SK-N-SH (cell line): ENCODE measurements around the gene RNF157. TPM values are rescaled to one million over a fixed set of nuclear protein-coding genes. Genes with fewer than 3 reads are reported as not detected.
A peak's percentile ranks its signal among the peaks of the same experiment; 100 is the strongest.
"Not testable (repeated sequence)": the region's sequence is repeated elsewhere in the genome, so short reads cannot be mapped to it uniquely, and the experiment has no call there.

ENCODE experiments used
- CTCF ChIA-PET: fragments of 300-600, 350-600 bp; formaldehyde crosslinking; extraction: SDS; loops from one replicate; lab custom pipeline; 2021; lab: Yijun Ruan, JAX
- POLR2A ChIA-PET: fragments of 350-600 bp; sonication (Branson Sonifier 250); formaldehyde crosslinking; extraction: SDS; loops from one replicate; lab custom pipeline; 2020; ENCODE audit warnings: antibody characterized with exemption, inconsistent platforms; lab: Yijun Ruan, JAX
- DNase-seq: peaks from one replicate; pipeline ENCODE4 v3.0.0; 2012
- H2AFZ ChIP-seq: fragments of 200-600 bp; sonication (generic); 2 replicates; pipeline ENCODE4 v1.8.1; 2016; ENCODE audit warnings: antibody characterized with exemption, mild to moderate bottlenecking, low read depth
- H3F3A ChIP-seq: fragments of 200-600 bp; sonication (generic); replicated peaks from 2 replicates; pipeline ENCODE3; 2016; ENCODE audit warnings: antibody characterized with exemption, mild to moderate bottlenecking; ENCODE audit not compliant: insufficient read depth
- H3K27ac ChIP-seq, 2 experiments: fragments of 200-500 bp in 1 of 2; fragments of 200-600 bp in 1 of 2; sonication (Bioruptor generic) in 1 of 2; sonication (generic), shearing (Covaris generic) in 1 of 2; 2 replicates each; pipeline versions ENCODE4 v1.5.1 to v1.6.1; 2014 to 2016; ENCODE audit warnings: low read depth in 2 of 2, inconsistent platforms in 1 of 2, low read length in 1 of 2, mild to moderate bottlenecking in 1 of 2, mixed read lengths in 1 of 2
- H3K27me3 ChIP-seq: fragments of 200-600 bp; sonication (generic), shearing (Covaris generic); 2 replicates; pipeline ENCODE4 v1.6.1; 2016; ENCODE audit warnings: mixed run types; ENCODE audit not compliant: insufficient read depth
- H3K36me3 ChIP-seq, 2 experiments: fragments of 200-500 bp in 1 of 2; fragments of 200-600 bp in 1 of 2; sonication (Bioruptor generic) in 1 of 2; sonication (generic) in 1 of 2; replicated peaks in 1 of 2; 2 replicates each; pipeline versions ENCODE3 to v1.5.1; 2014 to 2016; ENCODE audit warnings: low read length in 1 of 2, mild to moderate bottlenecking in 1 of 2; ENCODE audit not compliant: insufficient read depth in 2 of 2, control insufficient read depth in 1 of 2
- H3K4me1 ChIP-seq, 2 experiments: fragments of 200-500 bp in 1 of 2; fragments of 200-600 bp in 1 of 2; sonication (Bioruptor generic) in 1 of 2; sonication (generic), shearing (Covaris generic) in 1 of 2; 2 replicates each; pipeline versions ENCODE4 v1.5.1 to v1.6.1; 2014 to 2016; ENCODE audit warnings: low read depth in 1 of 2, low read length in 1 of 2, mixed run types in 1 of 2; ENCODE audit not compliant: insufficient read depth in 2 of 2, control insufficient read depth in 1 of 2
- H3K4me2 ChIP-seq: fragments of 200-600 bp; sonication (generic), shearing (Covaris generic); 2 replicates; pipeline ENCODE4 v1.6.1; 2017; ENCODE audit warnings: mixed run types
- H3K4me3 ChIP-seq, 2 experiments: fragments of 200-500 bp in 1 of 2; fragments of 200-600 bp in 1 of 2; sonication (Bioruptor generic) in 1 of 2; sonication (generic), shearing (Covaris generic) in 1 of 2; 2 replicates each; pipeline versions ENCODE4 v1.5.1 to v1.8.1; 2014 to 2016; ENCODE audit warnings: low read depth in 2 of 2, inconsistent platforms in 1 of 2, low read length in 1 of 2, mild to moderate bottlenecking in 1 of 2, mixed read lengths in 1 of 2, moderate library complexity in 1 of 2
- H3K79me2 ChIP-seq: fragments of 200-600 bp; sonication (generic); 2 replicates; pipeline ENCODE4 v1.8.1; 2017; ENCODE audit warnings: mild to moderate bottlenecking; ENCODE audit not compliant: insufficient read depth
- H3K9ac ChIP-seq: fragments of 200-600 bp; sonication (generic); 2 replicates; pipeline ENCODE4 v1.6.1; 2017; ENCODE audit warnings: mixed run types
- H3K9me2 ChIP-seq: fragments of 200-600 bp; sonication (generic); 2 replicates; pipeline ENCODE4 v1.6.1; 2017; ENCODE audit warnings: mixed run types
- H3K9me3 ChIP-seq: fragments of 200-600 bp; sonication (generic); 2 replicates; pipeline ENCODE4 v1.6.1; 2017; ENCODE audit warnings: mixed run types, mild to moderate bottlenecking, moderate library complexity
- H4K20me1 ChIP-seq: fragments of 200-600 bp; sonication (generic); 2 replicates; pipeline ENCODE4 v1.6.1; 2017; ENCODE audit warnings: mild to moderate bottlenecking, mixed run types; ENCODE audit not compliant: insufficient read depth
- ELF1 ChIP-seq: IDR thresholded peaks from 2 replicates; pipeline ENCODE4 v1.4.0; 2012
- FOXJ3 ChIP-seq: sonication (generic); formaldehyde crosslinking; IDR thresholded peaks from 2 replicates; pipeline ENCODE4 v1.5.1; 2020; ENCODE audit warnings: mild to moderate bottlenecking, missing genetic modification reagents
- FOXM1 ChIP-seq: IDR thresholded peaks from 2 replicates; pipeline ENCODE4 v1.4.0; 2012; ENCODE audit warnings: low read depth, mild to moderate bottlenecking
- GATA2 ChIP-seq: sonication (generic); formaldehyde crosslinking; IDR thresholded peaks from 2 replicates; pipeline ENCODE4 v1.5.0; 2020; ENCODE audit warnings: mild to moderate bottlenecking, missing genetic modification reagents
- IRF3 ChIP-seq: fragments of 150-350 bp; IDR thresholded peaks from 2 replicates; pipeline ENCODE4 v1.6.1; 2016; ENCODE audit warnings: mild to moderate bottlenecking, low read depth, low read length
- MAX ChIP-seq: IDR thresholded peaks from 2 replicates; pipeline ENCODE4 v1.4.0; 2012; ENCODE audit warnings: low read depth
- NRF1 ChIP-seq: IDR thresholded peaks from 2 replicates; pipeline ENCODE4 v1.6.1; 2012; ENCODE audit warnings: low read depth, mild to moderate bottlenecking, low read length
- PBX3 ChIP-seq: IDR thresholded peaks from 2 replicates; pipeline ENCODE4; 2012
- POLR2AphosphoS5 ChIP-seq: IDR thresholded peaks from 2 replicates; pipeline ENCODE4 v1.6.1; 2012; ENCODE audit warnings: low read depth, low read length
- RCOR1 ChIP-seq: fragments of 150-350 bp; IDR thresholded peaks from 2 replicates; pipeline ENCODE4 v1.6.1; 2017; ENCODE audit warnings: antibody characterized with exemption, low read length
- RFX5 ChIP-seq: IDR thresholded peaks from 2 replicates; pipeline ENCODE4 v1.6.1; 2012; ENCODE audit warnings: mild to moderate bottlenecking, improper control_type of control experiment, low read length
- SMC3 ChIP-seq: IDR thresholded peaks from 2 replicates; pipeline ENCODE4 v1.6.1; 2012; ENCODE audit warnings: low read depth, low read length, improper control_type of control experiment
- TCF12 ChIP-seq: IDR thresholded peaks from 2 replicates; pipeline ENCODE4 v1.4.0; 2012
- USF1 ChIP-seq: IDR thresholded peaks from 2 replicates; pipeline ENCODE4 v1.4.0; 2012; ENCODE audit warnings: low read depth, borderline replicate concordance
- WGBS: methylation state at CpG from one replicate; pipeline ENCODE4 v1.1.6; 2017; ENCODE audit warnings: low lambda C conversion rate; 5-methylcytosine and 5-hydroxymethylcytosine counted together
- polyA plus RNA-seq, 3 experiments: library from polyadenylated mRNA; depleted of rRNA; stranded (reverse); fragments of >200 nt; gene quantifications; 2 replicates each; pipeline ENCODE4 v1.2.3, GENCODE V29; 2012
- TF ChIP-seq, protein P1 (sequence below): IDR thresholded peaks from 2 replicates; pipeline ENCODE4 v1.6.1; 2012; ENCODE audit warnings: mild to moderate bottlenecking, low read depth, low read length, moderate library complexity

RNF157 gene
- polyA plus RNA-seq, 1 of the 3 experiments (the other 2 are of a cell fraction): 5.2 TPM

DNA sequence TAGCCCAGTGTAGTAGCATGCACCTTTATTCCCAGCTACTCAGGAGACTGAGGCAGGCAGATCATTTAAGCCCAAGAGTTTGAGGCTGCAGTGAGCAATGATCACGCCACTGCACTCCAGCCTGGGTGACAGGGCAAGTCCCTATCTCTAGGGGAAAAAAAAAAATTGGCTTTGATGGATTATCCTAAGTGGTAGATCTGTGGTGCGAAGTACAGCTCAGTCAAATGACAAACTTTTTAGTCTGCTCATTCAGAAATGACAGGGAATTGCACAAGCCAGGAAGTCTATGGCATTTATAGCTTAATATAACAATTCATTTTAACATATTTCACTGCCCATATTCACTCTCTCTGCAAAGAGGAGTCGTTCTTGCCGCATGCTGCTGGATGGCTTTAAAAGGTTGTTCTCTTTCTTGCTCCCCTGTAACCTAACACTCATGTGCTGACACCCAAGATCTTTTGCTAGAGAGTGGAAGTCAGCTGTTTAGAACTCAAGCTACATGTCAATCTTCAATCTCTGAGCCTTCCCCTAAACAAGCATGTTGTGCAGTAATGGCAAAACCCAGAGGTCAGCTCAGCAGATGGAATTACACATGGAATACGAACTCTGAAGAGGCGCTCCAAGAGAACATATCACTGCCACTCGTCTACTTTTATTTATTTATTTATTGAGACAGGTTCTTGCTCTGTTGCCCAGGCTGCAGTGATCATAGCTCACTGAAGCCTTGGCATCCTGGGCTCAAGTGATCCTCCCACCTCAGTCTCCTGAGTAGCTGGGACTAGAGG is 32.8 kb downstream of the RNF157 start (continued):
- TF ChIP-seq GATA2 (CRISPR knock-in tag) (no peak), PBX3 (no peak), NRF1 (no peak), MAX (no peak), FOXM1 (no peak)

GRCh38 chr17:76205542-76206144 is 34.6 kb downstream of the RNF157 start:
- H3K9me3 ChIP-seq, H3K4me3 ChIP-seq, H3K27me3 ChIP-seq, H3F3A ChIP-seq, H3K9me2 ChIP-seq, H2AFZ ChIP-seq, H3K79me2 ChIP-seq, H3K4me2 ChIP-seq, H3K36me3 ChIP-seq, H3K27ac ChIP-seq, H3K9ac ChIP-seq, H4K20me1 ChIP-seq, DNase-seq: not testable (repeated sequence)
- peaks cover 6 to 11% of the 10 kb centered on the region in 2 experiments; a peak in 3 of 4 replicates for H3K4me1 ChIP-seq
- WGBS: 97% methylated on average over 9 of the region's 9 CpGs
- POLR2A ChIA-PET: interaction anchor here (0.5 kb wide), 1 partner anchor 1102 kb away, joined by 12 read pairs; no protein-coding TSS in a partner anchor
- CTCF ChIA-PET: interaction anchor here (0.8 to 2.9 kb wide), 5 partner anchors 11 to 74 kb away, joined by 3 to 18 read pairs (median 5); no protein-coding TSS in a partner anchor

DNA sequence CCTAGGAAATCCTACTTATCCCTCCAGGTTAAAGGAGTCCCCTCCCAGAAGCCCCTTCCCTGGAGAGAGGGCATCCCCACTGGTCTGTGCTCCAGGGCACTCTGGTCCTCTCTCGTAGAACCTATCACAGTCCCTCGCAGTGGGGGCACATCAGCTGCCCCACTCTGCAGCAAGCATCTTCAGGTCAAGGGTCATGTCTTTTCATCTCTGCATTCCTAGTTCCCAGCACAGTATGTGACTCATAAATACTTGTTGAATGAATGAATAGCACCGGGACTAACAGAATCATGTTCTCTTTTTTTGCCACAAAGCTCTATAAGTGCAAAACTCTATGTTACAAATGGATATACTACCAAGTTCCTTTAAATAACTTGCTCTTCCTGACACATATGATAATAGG is 36.0 kb downstream of the RNF157 start:
- ChIA-PET POLR2A (no interaction called here), CTCF (interaction anchor here (1.2 kb wide), 1 partner anchor 16 kb away, joined by 4 read pairs; no protein-coding TSS in a partner anchor)
- Histone ChIP-seq H3K4me1 (peaks cover 6 to 11% of the 10 kb centered on the region in 2 experiments; a peak in 3 of 4 replicates), H3K4me3 (peak overlapping the region in 1 of 2 experiments; percentile 4; a peak in 1 of 4 replicates), H3K4me2 (peak overlapping the region; percentile 35), H3K9me2 (no peaks in the 10 kb centered on the region), H3K9ac (no peak overlapping the region), H4K20me1 (no peaks in the 10 kb centered on the region), H2AFZ (peak overlapping the region; percentile 73; the same call in 1 of the 2 replicates), H3K36me3 (no peaks in the 10 kb centered on the region), H3K9me3 (no peaks in the 10 kb centered on the region), H3K27me3 (no peaks in the 10 kb centered on the region), H3F3A (peaks cover 9% of the 10 kb centered on the region), H3K27ac (peak overlapping the region in 1 of 2 experiments; percentile 64; a peak in 2 of 4 replicates), H3K79me2 (no peaks in the 10 kb centered on the region)
- no peak for DNase-seq
- WGBS: 43% methylated on average over 3 of the region's 3 CpGs
- TF ChIP-seq IRF3 (no peak), FOXJ3 (CRISPR knock-in tag) (no peak), USF1 (no peak), RFX5 (no peak), FOXM1 (no peak), NRF1 (no peak), RCOR1 (no peak), SMC3 (no peak), MAX (no peak), POLR2AphosphoS5 (peak; percentile 28; the same call in 1 of the 2 replicates), ELF1 (no peak), TCF12 (peak; percentile 67)
- TF ChIP-seq, protein P1, sequence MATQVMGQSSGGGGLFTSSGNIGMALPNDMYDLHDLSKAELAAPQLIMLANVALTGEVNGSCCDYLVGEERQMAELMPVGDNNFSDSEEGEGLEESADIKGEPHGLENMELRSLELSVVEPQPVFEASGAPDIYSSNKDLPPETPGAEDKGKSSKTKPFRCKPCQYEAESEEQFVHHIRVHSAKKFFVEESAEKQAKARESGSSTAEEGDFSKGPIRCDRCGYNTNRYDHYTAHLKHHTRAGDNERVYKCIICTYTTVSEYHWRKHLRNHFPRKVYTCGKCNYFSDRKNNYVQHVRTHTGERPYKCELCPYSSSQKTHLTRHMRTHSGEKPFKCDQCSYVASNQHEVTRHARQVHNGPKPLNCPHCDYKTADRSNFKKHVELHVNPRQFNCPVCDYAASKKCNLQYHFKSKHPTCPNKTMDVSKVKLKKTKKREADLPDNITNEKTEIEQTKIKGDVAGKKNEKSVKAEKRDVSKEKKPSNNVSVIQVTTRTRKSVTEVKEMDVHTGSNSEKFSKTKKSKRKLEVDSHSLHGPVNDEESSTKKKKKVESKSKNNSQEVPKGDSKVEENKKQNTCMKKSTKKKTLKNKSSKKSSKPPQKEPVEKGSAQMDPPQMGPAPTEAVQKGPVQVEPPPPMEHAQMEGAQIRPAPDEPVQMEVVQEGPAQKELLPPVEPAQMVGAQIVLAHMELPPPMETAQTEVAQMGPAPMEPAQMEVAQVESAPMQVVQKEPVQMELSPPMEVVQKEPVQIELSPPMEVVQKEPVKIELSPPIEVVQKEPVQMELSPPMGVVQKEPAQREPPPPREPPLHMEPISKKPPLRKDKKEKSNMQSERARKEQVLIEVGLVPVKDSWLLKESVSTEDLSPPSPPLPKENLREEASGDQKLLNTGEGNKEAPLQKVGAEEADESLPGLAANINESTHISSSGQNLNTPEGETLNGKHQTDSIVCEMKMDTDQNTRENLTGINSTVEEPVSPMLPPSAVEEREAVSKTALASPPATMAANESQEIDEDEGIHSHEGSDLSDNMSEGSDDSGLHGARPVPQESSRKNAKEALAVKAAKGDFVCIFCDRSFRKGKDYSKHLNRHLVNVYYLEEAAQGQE: no peak
